NCI-H345 treated with DMSO at 0.1 percent for 48 hours (cell line): ENCODE results near the gene HSDL1.

ENCODE experiments used
- DNase-seq: peaks from one replicate; lab custom pipeline; 2025; ENCODE audit not compliant: unreplicated experiment; lab: John Stamatoyannopoulos, UW

The HSDL1 gene

GRCh38 chr16:84109598-84110335, 35.2 kb downstream of the HSDL1 start:
- DNase-seq, result no peak

DNA sequence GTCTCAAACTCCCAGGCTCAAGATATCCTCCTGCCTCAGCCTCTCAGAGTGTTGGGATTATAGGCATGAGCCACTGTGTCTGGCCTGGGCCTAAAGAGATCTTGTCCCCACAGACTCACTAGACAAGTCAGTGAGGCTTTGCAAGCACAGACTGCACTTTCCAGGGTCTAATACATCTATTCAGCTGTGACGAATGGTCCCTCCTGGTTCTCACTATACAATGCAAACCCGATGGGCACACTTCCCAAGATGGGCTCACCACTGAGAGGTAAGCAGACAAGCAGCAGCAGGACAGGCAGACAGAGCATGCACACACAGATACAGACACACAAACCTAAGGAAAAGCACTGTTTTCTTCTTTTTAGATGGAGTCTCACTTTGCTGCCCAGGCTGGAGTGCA, 37.1 kb downstream of the HSDL1 start:
- DNase-seq, result no peak

DNA sequence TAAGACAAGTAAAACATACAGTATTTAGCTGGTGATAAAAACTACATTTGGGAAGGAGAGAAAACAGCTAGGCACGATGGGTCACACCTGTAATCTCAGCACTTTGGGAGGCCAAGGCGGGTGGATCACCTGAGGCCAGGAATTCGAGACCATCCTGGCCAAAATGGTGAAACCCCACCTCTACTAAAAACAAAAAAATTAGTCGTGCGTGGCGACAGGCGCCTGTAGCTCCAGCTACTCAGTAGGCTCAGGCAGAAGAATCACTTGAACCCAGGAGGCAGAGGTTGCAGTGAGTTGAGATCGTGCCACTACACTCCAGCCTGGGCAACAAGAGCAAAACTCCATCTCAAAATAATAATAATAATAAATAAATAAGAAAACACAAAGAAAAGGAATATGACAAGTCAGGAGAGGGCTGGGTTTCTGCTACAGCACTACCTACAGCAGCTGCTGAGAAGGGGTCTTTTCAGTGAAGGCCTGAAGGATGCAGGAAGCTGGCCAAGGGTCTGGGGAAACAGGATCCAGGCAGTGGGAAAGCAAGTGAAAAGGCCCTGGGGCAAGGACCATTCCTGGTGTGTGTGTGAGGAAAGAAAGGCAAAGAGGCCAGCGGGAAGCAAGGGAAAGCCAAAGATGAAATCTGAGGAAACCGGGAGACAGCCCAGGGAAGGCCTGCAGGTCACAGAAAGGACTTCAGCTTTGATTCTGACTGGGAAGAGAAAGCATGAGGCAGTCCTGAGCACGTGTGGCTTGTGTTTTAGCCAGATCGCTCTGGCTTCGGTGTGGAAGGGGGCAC, 38.8 kb downstream of the HSDL1 start:
- no peak for DNase-seq

DNA sequence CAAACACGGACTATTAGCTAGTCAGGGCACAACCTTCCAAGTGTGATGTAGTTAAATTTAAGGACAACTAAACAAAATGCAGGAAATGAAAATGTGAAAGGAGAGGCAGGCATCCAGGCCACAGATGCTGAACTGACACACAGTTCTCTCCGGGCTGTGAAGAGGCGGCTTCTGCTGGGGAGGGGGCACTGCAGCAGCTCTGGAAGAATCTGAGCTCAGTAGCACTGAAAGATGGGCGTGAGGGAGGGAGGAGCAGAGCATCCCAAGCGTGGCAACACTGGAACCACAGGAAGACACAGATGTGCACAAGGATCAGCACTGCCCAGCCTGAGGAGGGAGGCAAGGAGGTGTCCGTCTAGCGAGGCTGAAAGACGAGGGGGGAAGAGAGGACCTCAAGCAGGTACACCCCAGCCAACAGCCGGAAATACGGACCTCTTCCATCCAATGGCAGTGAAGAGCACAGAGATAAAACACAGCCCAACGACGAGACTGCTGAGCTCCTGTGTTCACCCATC, 39.6 kb downstream of the HSDL1 start:
- DNase-seq, result no peak

- no peak for DNase-seq
Measured at GRCh38 chr16:84104231-84104630, 40.7 kb downstream of the HSDL1 start.

GRCh38 chr16:84103678-84104077, 41.3 kb downstream of the HSDL1 start:
- DNase-seq, result no peak

DNA sequence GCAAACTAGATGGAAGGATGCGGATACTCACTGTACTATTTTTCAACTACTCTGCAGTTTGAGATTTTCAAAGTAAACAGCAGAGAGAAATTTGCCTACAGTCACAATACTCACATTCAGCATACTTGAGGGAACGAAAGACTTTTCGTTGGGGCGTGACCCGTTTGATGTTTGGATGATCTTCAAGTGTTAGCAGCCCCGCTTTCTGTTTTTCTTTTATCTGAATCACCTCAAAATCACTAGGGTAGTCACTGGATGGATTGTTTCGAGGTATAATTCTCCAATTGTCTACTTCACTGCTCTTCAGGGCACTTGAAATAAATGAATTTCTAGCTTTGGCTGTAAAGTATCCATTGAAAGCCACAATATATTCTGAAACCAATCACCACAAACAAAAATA, 46.0 kb downstream of the HSDL1 start:
- DNase-seq, result peak; percentile 10

DNA sequence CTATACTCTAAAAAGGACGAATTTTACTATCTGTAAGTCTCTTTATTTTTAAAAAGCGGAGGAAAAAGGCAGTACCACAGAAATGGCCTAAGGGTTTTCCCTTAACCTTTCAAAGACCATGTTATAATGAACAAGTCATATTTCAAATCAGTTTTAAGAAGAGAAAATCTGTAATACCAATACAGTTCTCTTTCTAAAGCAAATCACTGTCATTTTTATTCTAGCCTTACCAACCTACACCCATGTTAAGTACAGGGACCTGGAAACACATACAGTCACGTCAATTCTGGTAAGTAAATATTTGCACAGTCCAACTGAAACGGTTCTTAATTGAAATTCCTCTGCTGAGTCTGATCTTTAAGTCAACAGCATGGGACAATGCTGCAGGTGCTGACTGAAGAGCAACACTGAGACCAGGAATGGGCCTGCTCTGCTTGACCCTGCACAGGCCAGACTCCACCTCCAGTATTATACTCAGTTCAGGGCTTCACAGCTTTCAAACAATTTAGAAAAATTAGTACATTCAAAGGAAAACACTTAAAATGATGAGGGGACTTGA, 48.5 kb downstream of the HSDL1 start:
- peak; percentile 5 for DNase-seq

- no peak for DNase-seq
Measured at GRCh38 chr16:84095466-84095865, 49.5 kb downstream of the HSDL1 start.

- DNase-seq, result no peak
Measured at GRCh38 chr16:84093879-84094270, 51.1 kb downstream of the HSDL1 start.

DNA sequence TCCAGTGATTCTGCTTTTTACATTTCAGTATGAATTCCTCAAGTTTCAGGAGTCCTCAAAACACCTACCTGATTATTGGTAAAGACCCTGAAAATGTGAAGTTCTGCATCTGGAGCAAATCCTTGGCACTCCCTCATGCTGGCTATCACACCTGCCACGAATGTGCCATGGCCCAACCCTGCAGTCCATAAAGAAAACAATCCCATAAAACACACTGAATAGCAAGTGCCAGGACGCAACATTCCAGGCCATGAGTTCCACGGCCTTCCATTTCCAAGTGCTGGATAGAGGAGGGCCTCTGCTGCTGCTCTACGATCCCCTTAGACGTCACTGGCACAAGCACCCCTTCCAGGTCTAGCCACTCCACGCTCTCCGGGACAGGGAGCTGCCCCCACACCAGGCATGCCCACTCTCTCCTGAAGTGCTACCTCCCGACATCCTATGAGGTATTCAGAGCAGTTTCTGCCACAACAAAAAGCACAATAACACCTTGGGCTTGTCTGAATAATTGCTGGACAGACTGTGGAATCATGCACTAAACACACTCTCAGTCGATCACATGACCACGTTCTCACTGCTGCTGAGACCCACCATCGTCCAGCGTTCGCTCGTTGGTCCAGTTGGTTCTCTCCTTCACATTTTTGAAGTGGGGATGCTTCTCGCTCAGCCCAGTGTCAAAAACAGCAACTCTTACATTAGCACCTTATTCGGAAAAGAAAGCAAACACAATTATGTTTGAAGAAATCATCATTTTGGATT, 51.7 kb downstream of the HSDL1 start:
- DNase-seq, result no peak

GRCh38 chr16:84091460-84091859, 53.5 kb downstream of the HSDL1 start:
- no peak for DNase-seq

- no peak for DNase-seq
Measured at GRCh38 chr16:84090211-84090610, 54.8 kb downstream of the HSDL1 start.

- no peak for DNase-seq
Measured at GRCh38 chr16:84088695-84089395, 56.1 kb downstream of the HSDL1 start.

DNA sequence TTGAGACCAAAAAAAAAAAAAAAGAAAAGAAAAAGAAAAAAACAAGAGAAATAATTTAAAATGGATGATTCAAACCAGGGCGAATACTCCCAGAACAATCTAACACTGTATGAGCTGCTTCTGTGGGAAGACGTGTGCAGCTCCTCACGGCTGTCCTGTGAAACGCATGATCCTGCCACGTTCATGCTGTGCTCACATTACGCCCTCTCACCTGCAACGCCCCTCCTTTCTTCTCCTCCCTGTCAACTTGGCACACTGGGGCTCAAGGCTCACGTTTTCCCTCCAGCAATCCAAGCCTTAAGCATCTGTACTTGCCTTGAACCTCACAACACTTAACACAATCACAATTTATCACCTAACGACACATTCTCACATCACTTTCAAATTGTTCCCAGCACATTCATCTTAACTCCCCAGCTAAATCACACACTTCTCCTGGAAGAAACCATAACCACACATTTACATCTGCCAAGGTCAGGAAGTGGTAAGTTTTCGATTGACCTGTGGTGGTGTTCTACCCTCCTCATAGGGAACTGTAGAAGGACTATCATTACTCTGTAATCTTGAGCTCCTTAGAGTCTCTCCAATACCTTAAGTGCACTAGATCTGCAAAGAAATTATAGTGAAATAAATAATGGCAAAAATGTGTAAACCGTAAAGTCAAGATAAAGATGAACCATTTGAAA, 57.4 kb downstream of the HSDL1 start:
- no peak for DNase-seq

DNA sequence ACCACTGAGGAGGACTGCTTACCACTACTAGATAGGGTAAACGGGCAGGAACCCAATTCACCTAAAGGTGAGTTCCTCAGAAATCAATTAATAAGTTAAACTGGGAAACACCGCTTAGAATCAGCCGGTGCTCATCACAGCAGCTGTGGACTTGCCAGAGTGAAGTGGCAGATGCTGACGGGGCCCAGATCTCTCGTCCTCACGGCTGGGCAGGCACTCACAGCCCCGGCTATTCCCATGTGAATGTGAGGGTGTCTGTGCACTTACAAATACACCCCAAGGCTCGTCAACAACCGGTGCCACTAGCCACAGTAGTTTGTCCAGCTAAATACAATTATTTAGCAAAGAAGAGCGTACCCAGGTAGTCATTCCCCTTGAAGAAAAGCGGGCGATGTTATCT, 58.0 kb downstream of the HSDL1 start:
- no peak for DNase-seq

DNA sequence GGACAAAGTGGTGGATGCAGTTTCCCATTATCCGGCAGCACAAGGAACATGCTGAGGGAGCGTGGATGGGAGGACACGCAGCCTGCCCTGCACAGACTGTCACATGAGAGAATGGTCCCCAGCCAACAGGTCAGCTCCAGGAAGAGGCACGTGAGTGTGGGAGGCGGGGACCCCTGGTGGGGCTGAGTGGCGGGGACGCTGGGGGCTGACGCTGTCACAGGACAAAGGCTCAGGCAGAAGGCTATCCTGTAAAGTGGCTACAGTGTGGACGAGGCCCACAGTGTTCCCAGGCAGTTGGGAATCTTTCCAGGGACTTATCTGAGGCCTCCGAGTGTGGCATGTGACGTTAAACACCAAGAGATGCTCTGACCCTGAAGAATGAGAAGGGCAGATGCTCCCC, 58.6 kb downstream of the HSDL1 start:
- no peak for DNase-seq

- no peak for DNase-seq
Measured at GRCh38 chr16:84085773-84086172, 59.2 kb downstream of the HSDL1 start.

GRCh38 chr16:84085271-84085667, 59.7 kb downstream of the HSDL1 start:
- no peak for DNase-seq
